Smooth muscle cell (in vitro differentiated cells): ENCODE data around the gene SRPK2. TPM values are rescaled to one million over a fixed set of nuclear protein-coding genes. Genes with fewer than 3 reads are reported as not detected.

Experiments
- DNase-seq: peaks from one replicate; lab custom pipeline; 2025; ENCODE audit not compliant: unreplicated experiment; lab: John Stamatoyannopoulos, UW
- H2AFZ ChIP-seq: fragments of 200-600 bp; sonication (generic); 2 replicates; pipeline ENCODE4 v1.6.0; 2016; ENCODE audit warnings: antibody characterized with exemption, low read depth, mild to moderate bottlenecking
- H3F3A ChIP-seq: fragments of 200-600 bp; sonication (generic); 2 replicates; pipeline ENCODE4 v1.6.0; 2017; ENCODE audit warnings: antibody characterized with exemption, low read depth
- H3K27ac ChIP-seq: fragments of 200-600 bp; sonication (generic); 2 replicates; pipeline ENCODE4 v1.5.1; 2016; ENCODE audit warnings: low read depth, mild to moderate bottlenecking
- H3K27me3 ChIP-seq: fragments of 200-600 bp; sonication (generic); 2 replicates; pipeline ENCODE4 v1.6.1; 2016; ENCODE audit warnings: low read depth, mild to moderate bottlenecking
- H3K36me3 ChIP-seq: fragments of 200-600 bp; sonication (generic); 2 replicates; pipeline ENCODE4 v1.5.1; 2016; ENCODE audit warnings: low read depth
- H3K4me1 ChIP-seq: fragments of 200-600 bp; sonication (generic); 2 replicates; pipeline ENCODE4 v1.5.1; 2016; ENCODE audit warnings: low read depth
- H3K4me2 ChIP-seq: fragments of 200-600 bp; sonication (generic); 2 replicates; pipeline ENCODE4 v1.6.0; 2016; ENCODE audit warnings: mild to moderate bottlenecking
- H3K4me3 ChIP-seq: fragments of 200-600 bp; sonication (generic); 2 replicates; pipeline ENCODE4 v1.5.1; 2016; ENCODE audit warnings: mild to moderate bottlenecking
- H3K79me2 ChIP-seq: fragments of 200-600 bp; sonication (generic); 2 replicates; pipeline ENCODE4 v1.6.0; 2016; ENCODE audit warnings: low read depth, mild to moderate bottlenecking
- H3K9ac ChIP-seq: fragments of 200-600 bp; sonication (generic); 2 replicates; pipeline ENCODE4 v1.6.0; 2016; ENCODE audit warnings: low read depth
- H3K9me3 ChIP-seq: fragments of 200-600 bp; sonication (generic); replicated peaks from 2 replicates; pipeline ENCODE4 v1.5.1; 2016; ENCODE audit warnings: low read depth
- H4K20me1 ChIP-seq: fragments of 200-600 bp; sonication (generic); 2 replicates; pipeline ENCODE4 v1.6.0; 2016; ENCODE audit warnings: low read depth
- WGBS: methylation state at CpG from one replicate; pipeline ENCODE4 v1.1.7; 2016; ENCODE audit warnings: low lambda C conversion rate; 5-methylcytosine and 5-hydroxymethylcytosine counted together
- polyA plus RNA-seq: library from polyadenylated mRNA; unstranded; fragments of >200 nt; fragmentation: Nextera tagmentation; extraction: Ambion mirVana; gene quantifications from 2 replicates; pipeline ENCODE4 v1.2.1, GENCODE V29; 2016
- total RNA-seq: library from RNA; depleted of rRNA; stranded (reverse); fragments of >200 nt; gene quantifications from 2 replicates; pipeline ENCODE4 v1.2.3, GENCODE V29; 2014
- TF ChIP-seq, protein P1 (sequence below): fragments of 200-600 bp; sonication (generic); IDR thresholded peaks from 2 replicates; pipeline ENCODE4 v1.5.1; 2017; ENCODE audit warnings: borderline replicate concordance, mild to moderate bottlenecking, antibody characterized with exemption; ENCODE audit not compliant: insufficient read depth, poor library complexity, severe bottlenecking

Gene SRPK2
- total and polyA plus RNA-seq, 2 experiments from 2014 or later = 21.9 to 28.0 TPM

DNA sequence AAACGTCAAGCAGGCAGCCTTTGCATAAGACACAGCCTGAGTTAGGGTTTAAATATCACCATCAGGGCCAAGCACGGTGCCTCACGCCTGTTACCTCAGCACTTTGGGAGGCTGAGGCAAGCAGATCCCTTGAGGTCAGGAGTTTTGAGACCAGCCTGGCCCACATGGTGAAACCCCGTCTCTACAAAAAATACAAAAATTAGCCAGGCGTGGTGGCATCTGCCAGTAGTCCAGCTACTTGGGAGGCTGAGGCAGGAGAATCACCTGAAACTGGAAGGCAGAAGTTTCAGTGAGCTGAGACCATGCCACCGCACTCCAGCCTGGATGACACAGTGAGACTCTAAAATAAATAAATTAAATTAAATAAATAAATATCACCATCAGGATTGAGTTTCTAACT, 33.0 kb downstream of the SRPK2 start:
- Histone ChIP-seq H3K79me2 (peaks cover 75% of the 10 kb centered on the region), H3K4me1 (peaks cover 12% of the 10 kb centered on the region), H3K9ac (no peak overlapping the region), H3K9me3 (no peaks in the 10 kb centered on the region), H3F3A (no peaks in the 10 kb centered on the region), H3K36me3 (no peaks in the 10 kb centered on the region), H4K20me1 (peaks cover 89% of the 10 kb centered on the region), H3K27ac (no peak overlapping the region), H3K27me3 (no peaks in the 10 kb centered on the region), H3K4me3 (no peak overlapping the region), H2AFZ (no peak overlapping the region), H3K4me2 (no peak overlapping the region)
- TF ChIP-seq, protein P1, sequence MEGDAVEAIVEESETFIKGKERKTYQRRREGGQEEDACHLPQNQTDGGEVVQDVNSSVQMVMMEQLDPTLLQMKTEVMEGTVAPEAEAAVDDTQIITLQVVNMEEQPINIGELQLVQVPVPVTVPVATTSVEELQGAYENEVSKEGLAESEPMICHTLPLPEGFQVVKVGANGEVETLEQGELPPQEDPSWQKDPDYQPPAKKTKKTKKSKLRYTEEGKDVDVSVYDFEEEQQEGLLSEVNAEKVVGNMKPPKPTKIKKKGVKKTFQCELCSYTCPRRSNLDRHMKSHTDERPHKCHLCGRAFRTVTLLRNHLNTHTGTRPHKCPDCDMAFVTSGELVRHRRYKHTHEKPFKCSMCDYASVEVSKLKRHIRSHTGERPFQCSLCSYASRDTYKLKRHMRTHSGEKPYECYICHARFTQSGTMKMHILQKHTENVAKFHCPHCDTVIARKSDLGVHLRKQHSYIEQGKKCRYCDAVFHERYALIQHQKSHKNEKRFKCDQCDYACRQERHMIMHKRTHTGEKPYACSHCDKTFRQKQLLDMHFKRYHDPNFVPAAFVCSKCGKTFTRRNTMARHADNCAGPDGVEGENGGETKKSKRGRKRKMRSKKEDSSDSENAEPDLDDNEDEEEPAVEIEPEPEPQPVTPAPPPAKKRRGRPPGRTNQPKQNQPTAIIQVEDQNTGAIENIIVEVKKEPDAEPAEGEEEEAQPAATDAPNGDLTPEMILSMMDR = no peak
- 92% methylated on average over 6 of the region's 6 CpGs for WGBS
- DNase-seq = no peak

DNA sequence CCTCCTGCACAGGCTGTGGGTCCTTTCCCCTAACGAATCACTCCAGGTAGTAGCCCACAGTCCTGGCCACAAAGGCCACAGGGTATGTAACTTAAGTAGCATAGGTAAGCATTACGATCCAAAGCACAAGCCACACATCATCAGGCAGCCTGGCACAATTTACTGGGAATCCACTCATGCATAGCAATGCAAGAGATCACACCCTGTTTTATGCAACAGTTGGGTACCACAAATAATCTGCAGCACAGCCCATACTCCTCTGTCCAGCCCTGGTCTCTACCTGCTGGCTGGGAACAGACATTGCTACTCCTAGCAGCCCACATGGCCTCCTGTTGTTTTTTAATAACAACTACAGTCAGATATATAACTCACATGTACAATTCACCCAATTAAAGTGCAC, 34.3 kb downstream of the SRPK2 start:
- Histone ChIP-seq H3K79me2 (peaks cover 77% of the 10 kb centered on the region), H2AFZ (no peak overlapping the region), H3K4me3 (no peak overlapping the region), H3K9ac (no peak overlapping the region), H3K4me2 (no peak overlapping the region), H3K9me3 (no peaks in the 10 kb centered on the region), H3K4me1 (peaks cover 12% of the 10 kb centered on the region), H3K27me3 (no peaks in the 10 kb centered on the region), H3F3A (no peaks in the 10 kb centered on the region), H4K20me1 (peaks cover 97% of the 10 kb centered on the region), H3K27ac (no peak overlapping the region), H3K36me3 (no peaks in the 10 kb centered on the region)
- DNase-seq = no peak
- TF ChIP-seq, protein P1 = no peak
- 90% methylated on average over 2 of the region's 2 CpGs for WGBS

DNA sequence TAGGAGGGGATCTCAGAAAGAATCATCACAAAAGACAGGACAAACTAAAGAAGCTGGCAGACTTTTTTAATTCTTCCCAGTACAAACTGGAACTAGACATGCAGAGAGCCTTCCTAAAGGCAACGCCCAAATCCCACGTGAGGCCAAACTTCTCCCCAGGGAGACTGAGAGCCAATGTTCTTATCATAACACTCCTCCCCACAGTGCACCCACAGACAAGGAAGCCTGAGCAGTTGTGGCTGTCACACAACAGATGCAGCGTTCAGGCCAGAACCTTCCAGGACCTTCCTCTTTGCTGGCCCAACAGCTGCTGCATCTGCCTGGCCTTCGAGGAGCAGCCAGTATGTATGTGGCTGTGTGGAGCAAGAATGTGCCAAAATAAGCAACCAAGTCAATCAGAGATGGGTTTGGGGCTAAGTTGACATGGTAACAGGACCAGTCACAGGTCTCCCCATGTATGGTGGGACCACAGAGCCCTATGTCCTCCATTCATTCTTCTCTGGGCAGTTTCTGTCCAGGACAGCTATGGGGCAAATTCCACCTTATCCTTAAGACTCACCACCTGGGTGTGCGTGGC, 34.9 kb downstream of the SRPK2 start:
- H3K36me3 ChIP-seq = no peaks in the 10 kb centered on the region
- H3K27me3 ChIP-seq = no peaks in the 10 kb centered on the region
- H3K9ac ChIP-seq = no peak overlapping the region
- H2AFZ ChIP-seq = no peak overlapping the region
- DNase-seq = no peak
- 82% methylated on average over 5 of the region's 5 CpGs for WGBS
- peaks cover 96% of the 10 kb centered on the region for H4K20me1 ChIP-seq
- H3K9me3 ChIP-seq = no peaks in the 10 kb centered on the region
- no peak overlapping the region for H3K4me3 ChIP-seq
- H3K4me2 ChIP-seq = no peak overlapping the region
- peaks cover 12% of the 10 kb centered on the region for H3K4me1 ChIP-seq
- TF ChIP-seq, protein P1 = no peak
- peaks cover 78% of the 10 kb centered on the region for H3K79me2 ChIP-seq
- H3F3A ChIP-seq = no peaks in the 10 kb centered on the region
- H3K27ac ChIP-seq = no peak overlapping the region
